Measurements from ENCODE around the gene DAD1.

GRCh38 chr14:22524784-22525161, 64.3 kb downstream of the DAD1 start:
- TF ChIP-seq CTCF (IDR thresholded peaks at IDR 0.05) (no peak), POLR2A (IDR thresholded peaks at IDR 0.05) (no peak)

Measured in adrenal gland (tissue), 5 donors.